ENCODE measurements around the gene AK5. TPM values are rescaled to one million over a fixed set of nuclear protein-coding genes. Genes with fewer than 3 reads are reported as not detected.
"Not testable (repeated sequence)": the region's sequence is repeated elsewhere in the genome, so short reads cannot be mapped to it uniquely, and the experiment has no call there.

AK5 gene
- total RNA-seq, 2 donors from 2014 or later, result 0.46 to 2.8 TPM

GRCh38 chr1:77308889-77309621 lies 27.2 kb downstream of the AK5 start:
- Histone ChIP-seq H3K4me3 (ENCODE audit: low read length) (no peak overlapping the region), H3K4me1 (ENCODE audit: control insufficient read depth, insufficient read depth, low read length) (no peaks in the 10 kb centered on the region), H3K9me3 (ENCODE audit: control insufficient read depth, low read length) (no peaks in the 10 kb centered on the region), H3K36me3 (ENCODE audit: control insufficient read depth, insufficient read depth, low read length) (no peaks in the 10 kb centered on the region), H3K27ac (ENCODE audit: low read depth, low read length) (no peak overlapping the region), H3K27me3 (ENCODE audit: control insufficient read depth, insufficient read depth, low read length, poor library complexity, severe bottlenecking) (no peaks in the 10 kb centered on the region), H3K9ac (ENCODE audit: extremely low read depth, low read length, poor library complexity, severe bottlenecking) (no peak overlapping the region)
- Mint-ChIP-seq H3K9me3 (peaks cover 3% of the 10 kb centered on the region), H3K27me3 (ENCODE audit: insufficient read depth) (peaks cover 2% of the 10 kb centered on the region), H3K4me1 (no peaks in the 10 kb centered on the region), H3K36me3 (ENCODE audit: low read depth) (no peaks in the 10 kb centered on the region), H3K4me3 (no peak overlapping the region), H3K27ac (no peak overlapping the region)
- 67 to 74% methylated on average over 3 to 7 of the region's 8 CpGs for WGBS, 2 experiments (ENCODE audit: insufficient coverage in 1 of 2, insufficient read length in 1 of 2)
- no peak for DNase-seq
- TF ChIP-seq CTCF (conservative IDR thresholded peaks at IDR 0.05), result no peak

GRCh38 chr1:77310924-77311323 lies 29.1 kb downstream of the AK5 start:
- Histone ChIP-seq H3K27me3 (ENCODE audit: control insufficient read depth, insufficient read depth, low read length, poor library complexity, severe bottlenecking) (no peaks in the 10 kb centered on the region), H3K27ac (ENCODE audit: low read depth, low read length) (no peak overlapping the region), H3K36me3 (ENCODE audit: control insufficient read depth, insufficient read depth, low read length) (no peaks in the 10 kb centered on the region), H3K9ac (ENCODE audit: extremely low read depth, low read length, poor library complexity, severe bottlenecking) (no peak overlapping the region), H3K9me3 (ENCODE audit: control insufficient read depth, low read length) (no peaks in the 10 kb centered on the region), H3K4me1 (ENCODE audit: control insufficient read depth, insufficient read depth, low read length) (no peaks in the 10 kb centered on the region), H3K4me3 (ENCODE audit: low read length) (no peak overlapping the region)
- 88% methylated on average over 3 of the region's 3 CpGs; no CpG with 5 or more reads in 1 of the 2 experiments for WGBS, 2 experiments (ENCODE audit: insufficient coverage in 1 of 2, insufficient read length in 1 of 2)
- Mint-ChIP-seq H3K27ac (no peak overlapping the region), H3K36me3 (ENCODE audit: low read depth) (no peaks in the 10 kb centered on the region), H3K4me3 (no peak overlapping the region), H3K4me1 (no peaks in the 10 kb centered on the region), H3K9me3 (no peaks in the 10 kb centered on the region), H3K27me3 (ENCODE audit: insufficient read depth) (no peaks in the 10 kb centered on the region)
- TF ChIP-seq CTCF (conservative IDR thresholded peaks at IDR 0.05), result peak; percentile 28
- DNase-seq, result no peak

- not testable (repeated sequence) for H3K27ac Mint-ChIP-seq; H3K36me3 Mint-ChIP-seq (ENCODE audit: low read depth); H3K9ac ChIP-seq (ENCODE audit: extremely low read depth, low read length, poor library complexity, severe bottlenecking); H3K9me3 Mint-ChIP-seq; H3K9me3 ChIP-seq (ENCODE audit: control insufficient read depth, low read length); H3K4me3 ChIP-seq (ENCODE audit: low read length); H3K27me3 ChIP-seq (ENCODE audit: control insufficient read depth, insufficient read depth, low read length, poor library complexity, severe bottlenecking); H3K4me1 ChIP-seq (ENCODE audit: control insufficient read depth, insufficient read depth, low read length); H3K36me3 ChIP-seq (ENCODE audit: control insufficient read depth, insufficient read depth, low read length); H3K27ac ChIP-seq (ENCODE audit: low read depth, low read length); H3K4me1 Mint-ChIP-seq; H3K4me3 Mint-ChIP-seq; DNase-seq; H3K27me3 Mint-ChIP-seq (ENCODE audit: insufficient read depth)
- 76 to 92% methylated on average over 3 to 4 of the region's 5 CpGs for WGBS, 2 experiments (ENCODE audit: insufficient coverage in 1 of 2, insufficient read length in 1 of 2)
These were observed 30.5 kb downstream of the AK5 start for GRCh38 chr1:77312364-77312763.

Measured in endodermal cell (in vitro differentiated cells).